Epidermal melanocyte (primary cell): ENCODE measurements around the gene CYB5RL.
"Not testable (repeated sequence)": the region's sequence is repeated elsewhere in the genome, so short reads cannot be mapped to it uniquely, and the experiment has no call there.

Experiments
- DNase-seq: peaks from one replicate; pipeline ENCODE4 v3.0.0; 2011; ENCODE audit warnings: low spot score; ENCODE audit not compliant: insufficient read length

The CYB5RL gene

GRCh38 chr1:54225986-54226559, 26.2 kb upstream of the CYB5RL start:
- DNase-seq: no peak

- DNase-seq: no peak
These were observed 25.5 kb upstream of the CYB5RL start for GRCh38 chr1:54225378-54225777.

- no peak for DNase-seq
These were observed 24.4 kb upstream of the CYB5RL start for GRCh38 chr1:54224233-54224632.

GRCh38 chr1:54223441-54224202, 23.8 kb upstream of the CYB5RL start:
- DNase-seq: no peak

- DNase-seq: no peak
These were observed 22.9 kb upstream of the CYB5RL start for GRCh38 chr1:54222711-54223110.

- no peak for DNase-seq
These were observed 22.1 kb upstream of the CYB5RL start for GRCh38 chr1:54221867-54222484.

- DNase-seq: no peak
These were observed 21.4 kb upstream of the CYB5RL start for GRCh38 chr1:54221113-54221834.

GRCh38 chr1:54220004-54220811, 20.4 kb upstream of the CYB5RL start:
- DNase-seq: no peak

GRCh38 chr1:54219688-54220003, 19.8 kb upstream of the CYB5RL start:
- no peak for DNase-seq

- DNase-seq: no peak
These were observed 19.3 kb upstream of the CYB5RL start for GRCh38 chr1:54218883-54219687.

GRCh38 chr1:54215523-54215922, 15.7 kb upstream of the CYB5RL start:
- no peak for DNase-seq

- no peak for DNase-seq
These were observed 13.0 kb upstream of the CYB5RL start for GRCh38 chr1:54212872-54213271.

GRCh38 chr1:54207896-54208295, 8.1 kb upstream of the CYB5RL start:
- DNase-seq: not testable (repeated sequence)

GRCh38 chr1:54207287-54207686, 7.5 kb upstream of the CYB5RL start:
- DNase-seq: no peak

GRCh38 chr1:54204199-54204598, 4.4 kb upstream of the CYB5RL start:
- DNase-seq: no peak

- DNase-seq: no peak
These were observed 728 bp upstream of the CYB5RL start for GRCh38 chr1:54200519-54200997.

GRCh38 chr1:54199151-54199764, 572 bp downstream of the CYB5RL start:
- no peak for DNase-seq

GRCh38 chr1:54193453-54193852, 6.4 kb downstream of the CYB5RL start:
- DNase-seq: no peak

- DNase-seq: no peak
These were observed 8.3 kb downstream of the CYB5RL start for GRCh38 chr1:54191525-54191924.

GRCh38 chr1:54190526-54190925, 9.3 kb downstream of the CYB5RL start:
- DNase-seq: no peak
